ENCODE measurements around the gene FGF22. TPM values are rescaled to one million over a fixed set of nuclear protein-coding genes. Genes with fewer than 3 reads are reported as not detected.

Gene FGF22
- total RNA-seq, 1 experiment from 2014 or later, result 1.3 TPM

DNA sequence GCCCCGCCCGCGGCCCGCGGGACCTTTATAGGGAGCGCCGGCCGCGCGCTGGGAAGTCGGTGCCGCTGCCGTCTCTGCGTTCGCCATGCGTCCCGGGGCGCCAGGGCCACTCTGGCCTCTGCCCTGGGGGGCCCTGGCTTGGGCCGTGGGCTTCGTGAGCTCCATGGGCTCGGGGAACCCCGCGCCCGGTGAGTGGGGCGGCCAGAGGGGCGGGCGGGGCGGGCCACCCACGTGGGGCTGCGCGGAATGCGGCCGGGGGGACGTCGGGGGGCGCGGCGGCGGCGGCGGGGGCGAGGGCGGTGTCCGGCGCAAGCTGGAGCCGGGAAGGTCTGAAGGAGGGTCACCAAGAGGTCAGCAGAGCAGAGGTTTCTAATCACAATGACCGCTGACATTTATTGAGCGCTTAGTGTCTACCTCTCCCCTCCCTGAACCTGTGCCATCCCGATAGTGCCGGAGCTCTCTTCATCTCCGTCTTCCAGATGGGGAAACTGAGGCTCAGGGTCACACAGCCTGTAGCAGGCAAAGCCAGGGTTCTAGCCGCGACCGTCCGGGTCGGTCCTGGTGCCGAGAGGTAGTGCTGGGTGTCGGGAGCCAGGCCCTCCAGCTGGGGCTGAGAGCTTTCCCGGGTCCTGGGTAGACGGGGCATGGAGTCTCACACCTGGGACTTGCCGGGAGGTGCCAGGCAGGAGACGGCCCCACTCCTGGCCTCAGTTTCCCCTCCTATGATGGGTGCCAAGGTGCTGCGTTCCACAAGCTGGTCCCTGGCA is 36.8 kb downstream of the FGF22 start, which contains the start of gene FSTL3:
TSS of gene FSTL3 (plus strand) at position 54 of the 767 bp plus-strand sequence. CDS start at position 86, 32 bp downstream.
- Histone ChIP-seq H3K9ac (ENCODE audit: low read length) (peak within 1 kb of the TSS; percentile 47), H3K9me2 (replicated peaks; ENCODE audit: low read length) (no peaks in the 10 kb centered on the region), H3F3A (ENCODE audit: low read length, unreplicated experiment) (no peaks in the 10 kb centered on the region), H3K9me3 (ENCODE audit: low read length) (no peaks in the 10 kb centered on the region), H3K79me2 (ENCODE audit: low read length) (peaks cover 26% of the 10 kb centered on the region), H3K36me3 (ENCODE audit: low read depth, low read length) (no peaks in the 10 kb centered on the region), H2AFZ (ENCODE audit: low read length) (0 out of 2 replicates have a peak within 1 kb of the TSS, but pooled peaks have one; percentile 9), H3K4me3 (ENCODE audit: low read length) (peak within 1 kb of the TSS; percentile 80), H3K4me1 (ENCODE audit: insufficient read depth, low read length) (peaks cover 21% of the 10 kb centered on the region), H4K20me1 (ENCODE audit: low read length) (no peaks in the 10 kb centered on the region), H3K27ac (ENCODE audit: low read length) (0 out of 2 replicates have a peak within 1 kb of the TSS, but pooled peaks have one; percentile 4), H3K27me3 (ENCODE audit: low read length) (no peaks in the 10 kb centered on the region), H3K4me2 (ENCODE audit: low read length) (peak within 1 kb of the TSS; percentile 86)
- BruUV-seq (replicated peaks), result TSS peak; percentile 70
- TF ChIP-seq, protein P1, sequence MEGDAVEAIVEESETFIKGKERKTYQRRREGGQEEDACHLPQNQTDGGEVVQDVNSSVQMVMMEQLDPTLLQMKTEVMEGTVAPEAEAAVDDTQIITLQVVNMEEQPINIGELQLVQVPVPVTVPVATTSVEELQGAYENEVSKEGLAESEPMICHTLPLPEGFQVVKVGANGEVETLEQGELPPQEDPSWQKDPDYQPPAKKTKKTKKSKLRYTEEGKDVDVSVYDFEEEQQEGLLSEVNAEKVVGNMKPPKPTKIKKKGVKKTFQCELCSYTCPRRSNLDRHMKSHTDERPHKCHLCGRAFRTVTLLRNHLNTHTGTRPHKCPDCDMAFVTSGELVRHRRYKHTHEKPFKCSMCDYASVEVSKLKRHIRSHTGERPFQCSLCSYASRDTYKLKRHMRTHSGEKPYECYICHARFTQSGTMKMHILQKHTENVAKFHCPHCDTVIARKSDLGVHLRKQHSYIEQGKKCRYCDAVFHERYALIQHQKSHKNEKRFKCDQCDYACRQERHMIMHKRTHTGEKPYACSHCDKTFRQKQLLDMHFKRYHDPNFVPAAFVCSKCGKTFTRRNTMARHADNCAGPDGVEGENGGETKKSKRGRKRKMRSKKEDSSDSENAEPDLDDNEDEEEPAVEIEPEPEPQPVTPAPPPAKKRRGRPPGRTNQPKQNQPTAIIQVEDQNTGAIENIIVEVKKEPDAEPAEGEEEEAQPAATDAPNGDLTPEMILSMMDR (conservative IDR thresholded peaks at IDR 0.05; ENCODE audit: low read depth, low read length), result no peak
- TF ChIP-seq EZH2 (IDR thresholded peaks at IDR 0.05; ENCODE audit: low read length, unreplicated experiment) (no peak), EZH2phosphoT487 (IDR thresholded peaks at IDR 0.05; ENCODE audit: borderline replicate concordance, low read length) (no peak)
- intact Hi-C loops (cut with micrococcal nuclease), result loop anchor here (5.0 kb wide), 2 partner anchors 36 to 76 kb away; partner anchors contain the start of gene MISP
- peak; percentile 15 for DNase-seq
- POLR2A ChIA-PET (ENCODE audit: unreplicated experiment), result interaction anchor here (0.5 to 0.8 kb wide), 2 partner anchors 76 to 552 kb away, joined by 3 to 17 read pairs; no protein-coding TSS in a partner anchor
- no peak for ATAC-seq
- CTCF ChIA-PET, result no interaction called here

DNA sequence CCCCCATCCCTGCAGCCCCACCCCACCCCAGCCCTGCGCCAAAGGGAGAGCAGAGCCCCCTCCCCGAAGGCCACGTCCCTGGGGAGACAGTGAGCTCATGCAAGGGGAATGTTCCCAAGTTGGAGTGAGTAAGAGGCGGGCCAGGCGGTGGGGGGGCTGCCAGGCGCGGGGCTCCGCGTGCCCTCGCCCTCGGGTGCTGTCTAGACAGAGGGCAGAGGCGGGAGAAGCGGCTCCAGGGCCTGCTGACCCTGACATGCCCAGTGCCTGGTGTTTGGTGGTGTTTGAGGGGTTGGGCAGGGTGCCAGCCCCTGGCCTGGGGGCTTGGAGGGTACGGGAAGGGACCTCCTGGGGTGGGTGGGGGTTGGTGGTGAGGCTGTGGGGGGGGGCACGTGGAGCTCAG is 37.5 kb downstream of the FGF22 start:
- BruUV-seq (replicated peaks), result no TSS peak
- no peak overlapping the region for H2AFZ ChIP-seq (ENCODE audit: low read length)
- no peak overlapping the region for H3K9ac ChIP-seq (ENCODE audit: low read length)
- DNase-seq (peak; percentile 70), ATAC-seq (peak; percentile 31)
- ChIA-PET CTCF (interaction anchor here (0.6 kb wide), 1 partner anchor 65 kb away, joined by 7 read pairs; no protein-coding TSS in a partner anchor), POLR2A (ENCODE audit: unreplicated experiment) (interaction anchor here (0.8 kb wide), 1 partner anchor 75 kb away, joined by 3 read pairs; no protein-coding TSS in a partner anchor)
- no peaks in the 10 kb centered on the region for H4K20me1 ChIP-seq (ENCODE audit: low read length)
- no peaks in the 10 kb centered on the region for H3K9me2 ChIP-seq (replicated peaks; ENCODE audit: low read length)
- H3K4me2 ChIP-seq (ENCODE audit: low read length), result peak overlapping the region; percentile 86
- no peaks in the 10 kb centered on the region for H3K36me3 ChIP-seq (ENCODE audit: low read depth, low read length)
- H3K27me3 ChIP-seq (ENCODE audit: low read length), result no peaks in the 10 kb centered on the region
- no peak overlapping the region for H3K27ac ChIP-seq (ENCODE audit: low read length)
- H3F3A ChIP-seq (ENCODE audit: low read length, unreplicated experiment), result no peaks in the 10 kb centered on the region
- TF ChIP-seq EZH2phosphoT487 (IDR thresholded peaks at IDR 0.05; ENCODE audit: borderline replicate concordance, low read length), result no peak
- no peak for TF ChIP-seq EZH2 (IDR thresholded peaks at IDR 0.05; ENCODE audit: low read length, unreplicated experiment)
- TF ChIP-seq, protein P1 (conservative IDR thresholded peaks at IDR 0.05; ENCODE audit: low read depth, low read length), result no peak
- peaks cover 21% of the 10 kb centered on the region for H3K4me1 ChIP-seq (ENCODE audit: insufficient read depth, low read length)
- H3K4me3 ChIP-seq (ENCODE audit: low read length), result peak overlapping the region; percentile 80
- no peaks in the 10 kb centered on the region for H3K9me3 ChIP-seq (ENCODE audit: low read length)
- intact Hi-C loops (cut with micrococcal nuclease), result loop anchor here (5.0 kb wide), 2 partner anchors 35 to 75 kb away; partner anchors contain the start of gene MISP
- peaks cover 26% of the 10 kb centered on the region for H3K79me2 ChIP-seq (ENCODE audit: low read length)
